ENCODE data around the gene B3GALT4.

Gene B3GALT4

DNA sequence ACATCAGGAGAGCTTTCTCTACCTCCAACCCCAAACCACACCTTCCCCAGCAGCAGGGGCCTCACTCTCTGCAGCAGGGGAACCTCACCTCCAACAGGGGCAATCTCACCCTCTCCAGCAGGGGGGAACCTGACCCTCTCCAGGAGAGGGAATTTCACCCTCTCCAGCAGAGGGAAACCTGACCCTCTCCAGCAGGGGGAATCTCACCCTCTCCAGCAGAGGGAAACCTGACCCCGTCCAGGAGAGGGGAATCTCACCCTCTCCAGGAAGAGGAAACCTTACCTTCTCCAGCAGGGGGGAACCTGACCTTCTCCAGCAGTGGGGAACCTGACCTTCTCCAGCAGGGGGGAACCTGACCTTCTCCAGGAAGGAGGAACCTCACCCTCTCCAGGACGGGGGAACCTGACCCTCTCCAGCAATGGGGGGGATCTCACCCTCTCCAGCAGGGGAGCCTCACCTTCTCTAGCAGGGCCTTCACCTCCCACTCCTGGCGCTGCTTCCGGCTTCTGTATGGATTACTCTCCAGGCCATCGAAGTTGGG, 3.1 kb downstream of the B3GALT4 start (continued):
- TF ChIP-seq ZFP69B (tag by site-specific recombination; IDR thresholded peaks at IDR 0.05) (no peak), TRIM28 (IDR thresholded peaks at IDR 0.05; ENCODE audit: borderline replicate concordance, low read length) (0 out of 2 replicates have a peak, but pooled peaks have one; percentile 22), SP3 (tag by site-specific recombination; IDR thresholded peaks at IDR 0.05) (no peak), ZBTB17 (tag by site-specific recombination; IDR thresholded peaks at IDR 0.05) (0 out of 2 replicates have a peak, but pooled peaks have one; percentile 46), MYNN (tag by site-specific recombination; IDR thresholded peaks at IDR 0.05; ENCODE audit: borderline replicate concordance) (no peak), ZNF596 (tag by site-specific recombination; IDR thresholded peaks at IDR 0.05) (no peak), ZNF2 (tag by site-specific recombination; IDR thresholded peaks at IDR 0.05) (no peak), ZNF394 (tag by site-specific recombination; IDR thresholded peaks at IDR 0.05; ENCODE audit: borderline replicate concordance) (no peak), ZNF23 (tag by site-specific recombination; IDR thresholded peaks at IDR 0.05; ENCODE audit: borderline replicate concordance) (no peak), ZBTB20 (tag by site-specific recombination; IDR thresholded peaks at IDR 0.05) (0 out of 2 replicates have a peak, but pooled peaks have one; percentile 22), ZNF404 (tag by site-specific recombination; IDR thresholded peaks at IDR 0.05) (no peak), ZBTB7A (tag by site-specific recombination; IDR thresholded peaks at IDR 0.05; ENCODE audit: low read depth) (no peak), ZNF335 (tag by site-specific recombination; conservative IDR thresholded peaks at IDR 0.05) (no peak), ZNF48 (tag by site-specific recombination; IDR thresholded peaks at IDR 0.05) (no peak), ZNF366 (tag by site-specific recombination; conservative IDR thresholded peaks at IDR 0.05) (peak; percentile 82), ZNF138 (tag by site-specific recombination; IDR thresholded peaks at IDR 0.05; ENCODE audit: borderline replicate concordance) (no peak), ZNF501 (tag by site-specific recombination; IDR thresholded peaks at IDR 0.05) (no peak), KLF1 (tag by site-specific recombination; IDR thresholded peaks at IDR 0.05) (no peak), ZNF558 (tag by site-specific recombination; IDR thresholded peaks at IDR 0.05) (no peak), ZNF214 (tag by site-specific recombination; IDR thresholded peaks at IDR 0.05; ENCODE audit: borderline replicate concordance) (no peak), BCL11B (tag by site-specific recombination; IDR thresholded peaks at IDR 0.05; ENCODE audit: low read depth) (no peak)
- TF ChIP-seq, protein P1, sequence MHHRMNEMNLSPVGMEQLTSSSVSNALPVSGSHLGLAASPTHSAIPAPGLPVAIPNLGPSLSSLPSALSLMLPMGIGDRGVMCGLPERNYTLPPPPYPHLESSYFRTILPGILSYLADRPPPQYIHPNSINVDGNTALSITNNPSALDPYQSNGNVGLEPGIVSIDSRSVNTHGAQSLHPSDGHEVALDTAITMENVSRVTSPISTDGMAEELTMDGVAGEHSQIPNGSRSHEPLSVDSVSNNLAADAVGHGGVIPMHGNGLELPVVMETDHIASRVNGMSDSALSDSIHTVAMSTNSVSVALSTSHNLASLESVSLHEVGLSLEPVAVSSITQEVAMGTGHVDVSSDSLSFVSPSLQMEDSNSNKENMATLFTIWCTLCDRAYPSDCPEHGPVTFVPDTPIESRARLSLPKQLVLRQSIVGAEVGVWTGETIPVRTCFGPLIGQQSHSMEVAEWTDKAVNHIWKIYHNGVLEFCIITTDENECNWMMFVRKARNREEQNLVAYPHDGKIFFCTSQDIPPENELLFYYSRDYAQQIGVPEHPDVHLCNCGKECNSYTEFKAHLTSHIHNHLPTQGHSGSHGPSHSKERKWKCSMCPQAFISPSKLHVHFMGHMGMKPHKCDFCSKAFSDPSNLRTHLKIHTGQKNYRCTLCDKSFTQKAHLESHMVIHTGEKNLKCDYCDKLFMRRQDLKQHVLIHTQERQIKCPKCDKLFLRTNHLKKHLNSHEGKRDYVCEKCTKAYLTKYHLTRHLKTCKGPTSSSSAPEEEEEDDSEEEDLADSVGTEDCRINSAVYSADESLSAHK (tag by site-specific recombination; IDR thresholded peaks at IDR 0.05): no peak
- TF ChIP-seq, protein P2, sequence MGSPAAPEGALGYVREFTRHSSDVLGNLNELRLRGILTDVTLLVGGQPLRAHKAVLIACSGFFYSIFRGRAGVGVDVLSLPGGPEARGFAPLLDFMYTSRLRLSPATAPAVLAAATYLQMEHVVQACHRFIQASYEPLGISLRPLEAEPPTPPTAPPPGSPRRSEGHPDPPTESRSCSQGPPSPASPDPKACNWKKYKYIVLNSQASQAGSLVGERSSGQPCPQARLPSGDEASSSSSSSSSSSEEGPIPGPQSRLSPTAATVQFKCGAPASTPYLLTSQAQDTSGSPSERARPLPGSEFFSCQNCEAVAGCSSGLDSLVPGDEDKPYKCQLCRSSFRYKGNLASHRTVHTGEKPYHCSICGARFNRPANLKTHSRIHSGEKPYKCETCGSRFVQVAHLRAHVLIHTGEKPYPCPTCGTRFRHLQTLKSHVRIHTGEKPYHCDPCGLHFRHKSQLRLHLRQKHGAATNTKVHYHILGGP (tag by site-specific recombination; IDR thresholded peaks at IDR 0.05): no peak
- TF ChIP-seq, protein P3, sequence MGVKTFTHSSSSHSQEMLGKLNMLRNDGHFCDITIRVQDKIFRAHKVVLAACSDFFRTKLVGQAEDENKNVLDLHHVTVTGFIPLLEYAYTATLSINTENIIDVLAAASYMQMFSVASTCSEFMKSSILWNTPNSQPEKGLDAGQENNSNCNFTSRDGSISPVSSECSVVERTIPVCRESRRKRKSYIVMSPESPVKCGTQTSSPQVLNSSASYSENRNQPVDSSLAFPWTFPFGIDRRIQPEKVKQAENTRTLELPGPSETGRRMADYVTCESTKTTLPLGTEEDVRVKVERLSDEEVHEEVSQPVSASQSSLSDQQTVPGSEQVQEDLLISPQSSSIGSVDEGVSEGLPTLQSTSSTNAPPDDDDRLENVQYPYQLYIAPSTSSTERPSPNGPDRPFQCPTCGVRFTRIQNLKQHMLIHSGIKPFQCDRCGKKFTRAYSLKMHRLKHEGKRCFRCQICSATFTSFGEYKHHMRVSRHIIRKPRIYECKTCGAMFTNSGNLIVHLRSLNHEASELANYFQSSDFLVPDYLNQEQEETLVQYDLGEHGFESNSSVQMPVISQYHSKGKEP (tag by site-specific recombination; IDR thresholded peaks at IDR 0.05): no peak
- TF ChIP-seq, protein P4, sequence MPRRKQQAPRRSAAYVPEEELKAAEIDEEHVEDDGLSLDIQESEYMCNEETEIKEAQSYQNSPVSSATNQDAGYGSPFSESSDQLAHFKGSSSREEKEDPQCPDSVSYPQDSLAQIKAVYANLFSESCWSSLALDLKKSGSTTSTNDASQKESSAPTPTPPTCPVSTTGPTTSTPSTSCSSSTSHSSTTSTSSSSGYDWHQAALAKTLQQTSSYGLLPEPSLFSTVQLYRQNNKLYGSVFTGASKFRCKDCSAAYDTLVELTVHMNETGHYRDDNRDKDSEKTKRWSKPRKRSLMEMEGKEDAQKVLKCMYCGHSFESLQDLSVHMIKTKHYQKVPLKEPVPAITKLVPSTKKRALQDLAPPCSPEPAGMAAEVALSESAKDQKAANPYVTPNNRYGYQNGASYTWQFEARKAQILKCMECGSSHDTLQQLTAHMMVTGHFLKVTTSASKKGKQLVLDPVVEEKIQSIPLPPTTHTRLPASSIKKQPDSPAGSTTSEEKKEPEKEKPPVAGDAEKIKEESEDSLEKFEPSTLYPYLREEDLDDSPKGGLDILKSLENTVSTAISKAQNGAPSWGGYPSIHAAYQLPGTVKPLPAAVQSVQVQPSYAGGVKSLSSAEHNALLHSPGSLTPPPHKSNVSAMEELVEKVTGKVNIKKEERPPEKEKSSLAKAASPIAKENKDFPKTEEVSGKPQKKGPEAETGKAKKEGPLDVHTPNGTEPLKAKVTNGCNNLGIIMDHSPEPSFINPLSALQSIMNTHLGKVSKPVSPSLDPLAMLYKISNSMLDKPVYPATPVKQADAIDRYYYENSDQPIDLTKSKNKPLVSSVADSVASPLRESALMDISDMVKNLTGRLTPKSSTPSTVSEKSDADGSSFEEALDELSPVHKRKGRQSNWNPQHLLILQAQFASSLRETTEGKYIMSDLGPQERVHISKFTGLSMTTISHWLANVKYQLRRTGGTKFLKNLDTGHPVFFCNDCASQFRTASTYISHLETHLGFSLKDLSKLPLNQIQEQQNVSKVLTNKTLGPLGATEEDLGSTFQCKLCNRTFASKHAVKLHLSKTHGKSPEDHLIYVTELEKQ (tag by site-specific recombination; IDR thresholded peaks at IDR 0.05; ENCODE audit: borderline replicate concordance): no peak
- TF ChIP-seq, protein P5, sequence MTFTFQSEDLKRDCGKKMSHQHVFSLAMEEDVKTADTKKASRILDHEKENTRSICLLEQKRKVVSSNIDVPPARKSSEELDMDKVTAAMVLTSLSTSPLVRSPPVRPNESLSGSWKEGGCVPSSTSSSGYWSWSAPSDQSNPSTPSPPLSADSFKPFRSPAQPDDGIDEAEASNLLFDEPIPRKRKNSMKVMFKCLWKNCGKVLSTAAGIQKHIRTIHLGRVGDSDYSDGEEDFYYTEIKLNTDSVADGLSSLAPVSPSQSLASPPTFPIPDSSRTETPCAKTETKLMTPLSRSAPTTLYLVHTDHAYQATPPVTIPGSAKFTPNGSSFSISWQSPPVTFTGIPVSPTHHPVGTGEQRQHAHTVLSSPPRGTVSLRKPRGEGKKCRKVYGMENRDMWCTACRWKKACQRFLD (tag by site-specific recombination; IDR thresholded peaks at IDR 0.05): no peak
- TF ChIP-seq, protein P6, sequence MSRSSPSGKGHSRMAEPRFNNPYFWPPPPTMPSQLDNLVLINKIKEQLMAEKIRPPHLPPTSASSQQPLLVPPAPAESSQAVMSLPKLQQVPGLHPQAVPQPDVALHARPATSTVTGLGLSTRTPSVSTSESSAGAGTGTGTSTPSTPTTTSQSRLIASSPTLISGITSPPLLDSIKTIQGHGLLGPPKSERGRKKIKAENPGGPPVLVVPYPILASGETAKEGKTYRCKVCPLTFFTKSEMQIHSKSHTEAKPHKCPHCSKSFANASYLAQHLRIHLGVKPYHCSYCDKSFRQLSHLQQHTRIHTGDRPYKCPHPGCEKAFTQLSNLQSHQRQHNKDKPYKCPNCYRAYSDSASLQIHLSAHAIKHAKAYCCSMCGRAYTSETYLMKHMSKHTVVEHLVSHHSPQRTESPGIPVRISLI (tag by site-specific recombination; IDR thresholded peaks at IDR 0.05): no peak
- TF ChIP-seq, protein P7, sequence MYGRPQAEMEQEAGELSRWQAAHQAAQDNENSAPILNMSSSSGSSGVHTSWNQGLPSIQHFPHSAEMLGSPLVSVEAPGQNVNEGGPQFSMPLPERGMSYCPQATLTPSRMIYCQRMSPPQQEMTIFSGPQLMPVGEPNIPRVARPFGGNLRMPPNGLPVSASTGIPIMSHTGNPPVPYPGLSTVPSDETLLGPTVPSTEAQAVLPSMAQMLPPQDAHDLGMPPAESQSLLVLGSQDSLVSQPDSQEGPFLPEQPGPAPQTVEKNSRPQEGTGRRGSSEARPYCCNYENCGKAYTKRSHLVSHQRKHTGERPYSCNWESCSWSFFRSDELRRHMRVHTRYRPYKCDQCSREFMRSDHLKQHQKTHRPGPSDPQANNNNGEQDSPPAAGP (tag by site-specific recombination; IDR thresholded peaks at IDR 0.05): 0 out of 2 replicates have a peak, but pooled peaks have one; percentile 37
